Measurements from ENCODE around the gene KCNE3.

Gene KCNE3

GRCh38 chr11:74471668-74472429, 4.5 kb upstream of the KCNE3 start:
- DNase-seq (ENCODE audit: low spot score), result no peak

GRCh38 chr11:74471037-74471436, 3.7 kb upstream of the KCNE3 start:
- DNase-seq (ENCODE audit: low spot score), result no peak

- DNase-seq (ENCODE audit: low spot score), result no peak
Measured at GRCh38 chr11:74470526-74470925, 3.2 kb upstream of the KCNE3 start.

GRCh38 chr11:74468936-74469335, 1.6 kb upstream of the KCNE3 start:
- no peak for DNase-seq (ENCODE audit: low spot score)

GRCh38 chr11:74468521-74468920, 1.2 kb upstream of the KCNE3 start:
- no peak for DNase-seq (ENCODE audit: low spot score)

- DNase-seq (ENCODE audit: low spot score), result no peak
Measured at GRCh38 chr11:74468058-74468457, 709 bp upstream of the KCNE3 start.

- no peak for DNase-seq (ENCODE audit: low spot score)
Measured at GRCh38 chr11:74465291-74465708, 2.0 kb downstream of the KCNE3 start.

GRCh38 chr11:74464746-74465145, 2.6 kb downstream of the KCNE3 start:
- DNase-seq (ENCODE audit: low spot score), result no peak

- DNase-seq (ENCODE audit: low spot score), result no peak
Measured at GRCh38 chr11:74463216-74463615, 4.1 kb downstream of the KCNE3 start.

- DNase-seq (ENCODE audit: low spot score), result no peak
Measured at GRCh38 chr11:74462631-74463030, 4.7 kb downstream of the KCNE3 start.

GRCh38 chr11:74462009-74462408, 5.3 kb downstream of the KCNE3 start:
- no peak for DNase-seq (ENCODE audit: low spot score)

GRCh38 chr11:74460481-74461154, 6.7 kb downstream of the KCNE3 start:
- DNase-seq (ENCODE audit: low spot score), result no peak

- no peak for DNase-seq (ENCODE audit: low spot score)
Measured at GRCh38 chr11:74460065-74460464, 7.3 kb downstream of the KCNE3 start.

GRCh38 chr11:74459584-74459983, 7.8 kb downstream of the KCNE3 start:
- no peak for DNase-seq (ENCODE audit: low spot score)

- DNase-seq (ENCODE audit: low spot score), result no peak
Measured at GRCh38 chr11:74457356-74457755, 10.0 kb downstream of the KCNE3 start.

GRCh38 chr11:74453373-74453975, 13.9 kb downstream of the KCNE3 start:
- peak; percentile 82 for DNase-seq (ENCODE audit: low spot score)

GRCh38 chr11:74452366-74452765, 15.0 kb downstream of the KCNE3 start:
- no peak for DNase-seq (ENCODE audit: low spot score)

- DNase-seq (ENCODE audit: low spot score), result no peak
Measured at GRCh38 chr11:74450318-74450717, 17.0 kb downstream of the KCNE3 start.

- DNase-seq (ENCODE audit: low spot score), result peak; percentile 68
Measured at GRCh38 chr11:74449369-74449931, 17.9 kb downstream of the KCNE3 start.

- no peak for DNase-seq (ENCODE audit: low spot score)
Measured at GRCh38 chr11:74447720-74448119, 19.6 kb downstream of the KCNE3 start.

GRCh38 chr11:74446532-74446938, 20.8 kb downstream of the KCNE3 start:
- no peak for DNase-seq (ENCODE audit: low spot score)

GRCh38 chr11:74444173-74444826, 23.0 kb downstream of the KCNE3 start:
- no peak for DNase-seq (ENCODE audit: low spot score)

Data from COLO829 (cell line).